Smooth muscle cell (in vitro differentiated cells): ENCODE measurements around the gene EML5. TPM values are rescaled to one million over a fixed set of nuclear protein-coding genes. Genes with fewer than 3 reads are reported as not detected.

Source experiments
- DNase-seq: peaks from one replicate; lab custom pipeline; 2025; ENCODE audit not compliant: unreplicated experiment; lab: John Stamatoyannopoulos, UW
- H2AFZ ChIP-seq: fragments of 200-600 bp; sonication (generic); 2 replicates; pipeline ENCODE4 v1.6.0; 2016; ENCODE audit warnings: antibody characterized with exemption, low read depth, mild to moderate bottlenecking
- H3F3A ChIP-seq: fragments of 200-600 bp; sonication (generic); 2 replicates; pipeline ENCODE4 v1.6.0; 2017; ENCODE audit warnings: antibody characterized with exemption, low read depth
- H3K27ac ChIP-seq: fragments of 200-600 bp; sonication (generic); 2 replicates; pipeline ENCODE4 v1.5.1; 2016; ENCODE audit warnings: low read depth, mild to moderate bottlenecking
- H3K27me3 ChIP-seq: fragments of 200-600 bp; sonication (generic); 2 replicates; pipeline ENCODE4 v1.6.1; 2016; ENCODE audit warnings: low read depth, mild to moderate bottlenecking
- H3K36me3 ChIP-seq: fragments of 200-600 bp; sonication (generic); 2 replicates; pipeline ENCODE4 v1.5.1; 2016; ENCODE audit warnings: low read depth
- H3K4me1 ChIP-seq: fragments of 200-600 bp; sonication (generic); 2 replicates; pipeline ENCODE4 v1.5.1; 2016; ENCODE audit warnings: low read depth
- H3K4me2 ChIP-seq: fragments of 200-600 bp; sonication (generic); 2 replicates; pipeline ENCODE4 v1.6.0; 2016; ENCODE audit warnings: mild to moderate bottlenecking
- H3K4me3 ChIP-seq: fragments of 200-600 bp; sonication (generic); 2 replicates; pipeline ENCODE4 v1.5.1; 2016; ENCODE audit warnings: mild to moderate bottlenecking
- H3K79me2 ChIP-seq: fragments of 200-600 bp; sonication (generic); 2 replicates; pipeline ENCODE4 v1.6.0; 2016; ENCODE audit warnings: low read depth, mild to moderate bottlenecking
- H3K9ac ChIP-seq: fragments of 200-600 bp; sonication (generic); 2 replicates; pipeline ENCODE4 v1.6.0; 2016; ENCODE audit warnings: low read depth
- H3K9me3 ChIP-seq: fragments of 200-600 bp; sonication (generic); replicated peaks from 2 replicates; pipeline ENCODE4 v1.5.1; 2016; ENCODE audit warnings: low read depth
- H4K20me1 ChIP-seq: fragments of 200-600 bp; sonication (generic); 2 replicates; pipeline ENCODE4 v1.6.0; 2016; ENCODE audit warnings: low read depth
- CTCF ChIP-seq: fragments of 200-600 bp; sonication (generic); IDR thresholded peaks from 2 replicates; pipeline ENCODE4 v1.5.1; 2017; ENCODE audit warnings: borderline replicate concordance, mild to moderate bottlenecking, antibody characterized with exemption; ENCODE audit not compliant: insufficient read depth, poor library complexity, severe bottlenecking
- WGBS: methylation state at CpG from one replicate; pipeline ENCODE4 v1.1.7; 2016; ENCODE audit warnings: low lambda C conversion rate; 5-methylcytosine and 5-hydroxymethylcytosine counted together
- polyA plus RNA-seq: library from polyadenylated mRNA; unstranded; fragments of >200 nt; fragmentation: Nextera tagmentation; extraction: Ambion mirVana; gene quantifications from 2 replicates; pipeline ENCODE4 v1.2.1, GENCODE V29; 2016
- total RNA-seq: library from RNA; depleted of rRNA; stranded (reverse); fragments of >200 nt; gene quantifications from 2 replicates; pipeline ENCODE4 v1.2.3, GENCODE V29; 2014

The EML5 gene
- total and polyA plus RNA-seq, 2 experiments from 2014 or later: 0.31 TPM; not detected in 1

GRCh38 chr14:88835661-88836060 lies 42.9 kb upstream of the EML5 start:
- H3F3A ChIP-seq: no peaks in the 10 kb centered on the region
- H3K9me3 ChIP-seq: no peaks in the 10 kb centered on the region
- H3K79me2 ChIP-seq: peaks cover 15% of the 10 kb centered on the region
- no peaks in the 10 kb centered on the region for H3K27me3 ChIP-seq
- H3K4me2 ChIP-seq: peak overlapping the region; percentile 31
- no peak overlapping the region for H3K4me3 ChIP-seq
- H2AFZ ChIP-seq: no peak overlapping the region
- no peak overlapping the region for H3K9ac ChIP-seq
- H3K27ac ChIP-seq: no peak overlapping the region
- H3K36me3 ChIP-seq: no peaks in the 10 kb centered on the region
- H4K20me1 ChIP-seq: peaks cover 4% of the 10 kb centered on the region
- no peak for DNase-seq
- H3K4me1 ChIP-seq: no peaks in the 10 kb centered on the region
- TF ChIP-seq CTCF: no peak

- peak overlapping the region; percentile 36 for H3K27ac ChIP-seq
- no peaks in the 10 kb centered on the region for H3F3A ChIP-seq
- no peak for DNase-seq
- H3K27me3 ChIP-seq: no peaks in the 10 kb centered on the region
- peaks cover 15% of the 10 kb centered on the region for H3K79me2 ChIP-seq
- H3K36me3 ChIP-seq: no peaks in the 10 kb centered on the region
- peaks cover 4% of the 10 kb centered on the region for H4K20me1 ChIP-seq
- no peaks in the 10 kb centered on the region for H3K4me1 ChIP-seq
- no peak overlapping the region for H3K4me3 ChIP-seq
- no peaks in the 10 kb centered on the region for H3K9me3 ChIP-seq
- H3K4me2 ChIP-seq: peak overlapping the region; percentile 31
- H2AFZ ChIP-seq: no peak overlapping the region
- H3K9ac ChIP-seq: no peak overlapping the region
- no peak for TF ChIP-seq CTCF
Observed at GRCh38 chr14:88834883-88835431, 42.2 kb upstream of the EML5 start.

- Histone ChIP-seq H3K36me3 (no peaks in the 10 kb centered on the region), H3K9ac (no peak overlapping the region), H3F3A (no peaks in the 10 kb centered on the region), H2AFZ (no peak overlapping the region), H3K4me2 (no peak overlapping the region), H4K20me1 (peaks cover 4% of the 10 kb centered on the region), H3K27me3 (no peaks in the 10 kb centered on the region), H3K9me3 (no peaks in the 10 kb centered on the region), H3K27ac (no peak overlapping the region), H3K4me3 (no peak overlapping the region), H3K79me2 (peaks cover 34% of the 10 kb centered on the region), H3K4me1 (no peaks in the 10 kb centered on the region)
- DNase-seq: no peak
- TF ChIP-seq CTCF: no peak
Observed at GRCh38 chr14:88831284-88831683, 38.5 kb upstream of the EML5 start.

- H2AFZ ChIP-seq: no peak overlapping the region
- no peak overlapping the region for H3K27ac ChIP-seq
- DNase-seq: no peak
- no peaks in the 10 kb centered on the region for H3K27me3 ChIP-seq
- peaks cover 40% of the 10 kb centered on the region for H3K79me2 ChIP-seq
- no peak for TF ChIP-seq CTCF
- no peaks in the 10 kb centered on the region for H3K9me3 ChIP-seq
- H3K4me2 ChIP-seq: no peak overlapping the region
- H3K4me3 ChIP-seq: no peak overlapping the region
- H3F3A ChIP-seq: no peaks in the 10 kb centered on the region
- peaks cover 7% of the 10 kb centered on the region for H3K4me1 ChIP-seq
- 79% methylated on average over 4 of the region's 4 CpGs for WGBS
- H3K9ac ChIP-seq: no peak overlapping the region
- H3K36me3 ChIP-seq: no peaks in the 10 kb centered on the region
- peaks cover 4% of the 10 kb centered on the region for H4K20me1 ChIP-seq
Observed at GRCh38 chr14:88829685-88830302, 37.0 kb upstream of the EML5 start.
